Measurements from ENCODE around the gene CACNA1C.

Gene CACNA1C

DNA sequence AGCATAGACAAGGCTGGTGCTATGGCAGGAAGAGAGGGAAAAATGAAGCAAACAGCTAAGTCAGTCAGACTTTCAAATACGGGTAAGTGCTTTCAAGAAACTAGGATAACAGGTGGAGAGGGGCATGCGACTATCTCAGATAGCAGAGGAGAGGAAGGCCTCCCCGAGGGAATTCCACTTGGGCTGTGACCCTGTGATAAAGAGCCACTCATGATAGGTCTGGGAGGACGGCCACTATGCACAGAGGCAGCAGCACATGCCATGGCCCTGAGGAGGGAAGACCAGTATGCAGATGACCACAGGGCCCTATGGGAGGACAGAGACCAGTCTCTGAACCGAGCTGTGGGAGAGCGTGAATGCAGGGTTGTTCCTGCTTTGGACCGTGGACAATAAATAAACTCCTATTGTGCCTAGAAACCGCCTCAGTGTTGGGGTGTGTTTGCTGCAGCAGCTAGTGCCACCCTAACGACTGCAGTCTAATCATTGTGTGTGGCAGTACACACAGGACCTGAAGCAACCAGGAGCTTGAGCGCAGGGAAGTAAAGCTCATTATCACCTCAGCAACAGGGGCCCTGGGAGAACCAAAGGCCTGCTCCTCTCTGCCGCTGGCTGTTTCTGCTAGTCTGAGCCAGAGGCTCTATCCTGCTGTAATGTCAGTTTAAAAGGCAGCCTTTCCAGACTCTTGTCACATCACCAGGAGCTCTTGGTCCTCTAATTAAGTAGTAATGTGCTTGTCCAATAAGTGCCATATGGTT, 119.1 kb downstream of the CACNA1C start:
- no peak for DNase-seq (ENCODE audit: low read depth)

DNA sequence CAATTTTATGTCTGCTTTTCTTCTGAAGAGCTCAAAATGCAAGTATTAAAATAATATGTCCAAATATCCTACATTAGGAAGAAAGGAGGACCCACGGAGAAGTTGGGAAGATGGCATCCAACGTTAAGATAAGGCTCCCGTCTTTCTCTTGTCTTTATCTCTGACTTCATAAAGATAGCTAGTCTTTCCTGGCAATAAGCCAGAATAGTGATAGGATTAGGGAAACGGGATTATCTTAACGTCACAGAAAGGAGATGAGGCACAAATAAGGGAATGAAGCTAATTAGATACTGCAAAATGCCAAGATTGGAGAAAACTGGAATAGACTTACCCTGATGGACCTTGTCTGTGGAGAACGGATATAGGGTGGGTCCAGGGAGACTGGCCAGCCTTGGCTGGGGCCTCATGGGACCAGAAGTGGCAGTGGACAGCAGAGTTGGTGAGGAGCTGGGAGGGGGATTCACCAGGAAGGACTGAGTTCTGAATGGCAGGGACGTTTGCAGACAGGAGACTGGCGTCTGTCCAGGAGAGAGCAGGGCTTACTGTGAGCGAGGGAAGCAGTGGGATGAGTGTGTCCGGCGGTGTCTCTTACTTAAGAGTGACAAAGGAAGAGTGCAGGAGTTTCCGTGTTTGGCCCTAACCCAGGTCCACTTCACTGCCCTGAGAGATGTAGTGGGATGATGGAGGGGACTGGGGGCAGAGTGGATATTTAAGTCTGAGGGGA, 119.9 kb downstream of the CACNA1C start:
- no peak for DNase-seq (ENCODE audit: low read depth)

DNA sequence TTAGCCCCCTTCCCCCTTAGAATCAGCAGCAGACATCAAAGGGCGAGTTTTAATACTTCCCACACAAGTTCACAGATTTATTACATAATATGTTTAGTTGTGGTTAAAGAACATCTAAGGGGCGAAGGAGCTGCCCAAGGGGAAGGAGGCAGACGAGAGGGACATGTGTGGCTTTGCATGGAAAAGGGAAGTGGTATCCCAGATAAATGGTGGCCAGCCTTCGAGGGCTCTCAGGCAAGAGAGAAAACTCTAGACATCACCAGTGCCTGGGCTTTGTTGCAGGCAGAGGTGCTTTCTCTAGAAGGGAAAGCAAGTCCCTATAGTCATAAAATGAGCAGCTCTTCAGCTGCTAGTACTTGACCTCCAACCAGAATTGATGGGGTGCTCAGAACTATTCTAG, 121.2 kb downstream of the CACNA1C start:
- no peak for DNase-seq (ENCODE audit: low read depth)

DNA sequence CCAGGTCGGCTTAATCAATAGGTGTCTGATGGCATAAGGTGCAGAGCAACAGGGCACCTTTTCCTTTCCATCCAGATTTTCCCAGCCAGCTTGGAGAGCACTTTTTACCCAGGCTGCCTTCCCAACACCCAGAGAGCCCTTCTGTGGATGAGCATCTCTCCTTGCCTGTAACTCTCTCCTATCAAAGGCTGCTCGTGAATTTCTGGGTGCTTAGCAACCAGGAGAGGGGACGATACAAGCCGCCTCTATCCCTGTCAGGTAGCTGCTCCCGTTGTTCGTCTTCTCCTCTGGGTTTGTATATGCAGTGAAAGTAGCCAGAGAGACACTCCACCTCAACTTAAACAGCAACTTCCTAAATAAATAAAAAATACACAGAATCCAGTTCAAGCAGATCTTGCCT, 124.2 kb downstream of the CACNA1C start:
- no peak for DNase-seq (ENCODE audit: low read depth)

DNA sequence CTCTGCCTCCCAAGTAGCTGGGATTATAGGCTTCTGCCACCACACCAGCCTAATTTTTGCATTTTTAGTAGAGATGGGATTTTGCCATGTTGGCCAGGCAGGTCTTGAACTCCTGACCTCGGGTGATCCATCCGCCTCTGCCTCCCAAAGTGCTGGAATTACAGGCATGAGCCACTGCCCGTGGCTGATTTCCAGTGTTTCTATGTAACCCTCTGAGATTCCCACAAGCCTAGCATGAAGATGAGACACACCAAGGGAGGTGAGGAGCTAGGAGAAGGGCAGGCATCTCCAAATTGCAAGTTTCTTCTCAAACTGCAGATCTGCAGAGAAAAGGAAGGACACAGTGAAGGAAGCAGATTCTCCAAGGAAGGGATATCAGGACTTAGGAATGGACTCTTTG, 125.0 kb downstream of the CACNA1C start:
- DNase-seq (ENCODE audit: low read depth): no peak

DNA sequence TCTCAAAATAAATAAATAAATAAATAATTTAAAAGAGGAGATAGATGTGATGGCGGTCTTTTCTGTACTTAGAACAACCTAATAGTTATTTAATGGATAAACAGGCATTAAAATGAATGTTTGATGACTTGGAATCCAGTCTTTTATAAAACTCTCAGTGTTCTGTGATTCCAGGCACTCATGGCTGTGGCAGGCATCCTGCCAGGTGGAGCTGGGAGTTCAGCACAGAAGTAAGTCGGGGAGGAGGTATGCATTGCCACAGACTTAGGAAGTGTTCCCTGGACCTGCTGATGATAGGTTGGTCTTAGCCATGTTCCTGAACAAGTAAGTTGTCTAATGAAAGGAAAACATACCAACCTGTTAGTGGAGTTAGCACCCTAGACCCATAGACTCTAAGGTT, 126.3 kb downstream of the CACNA1C start:
- no peak for DNase-seq (ENCODE audit: low read depth)

DNA sequence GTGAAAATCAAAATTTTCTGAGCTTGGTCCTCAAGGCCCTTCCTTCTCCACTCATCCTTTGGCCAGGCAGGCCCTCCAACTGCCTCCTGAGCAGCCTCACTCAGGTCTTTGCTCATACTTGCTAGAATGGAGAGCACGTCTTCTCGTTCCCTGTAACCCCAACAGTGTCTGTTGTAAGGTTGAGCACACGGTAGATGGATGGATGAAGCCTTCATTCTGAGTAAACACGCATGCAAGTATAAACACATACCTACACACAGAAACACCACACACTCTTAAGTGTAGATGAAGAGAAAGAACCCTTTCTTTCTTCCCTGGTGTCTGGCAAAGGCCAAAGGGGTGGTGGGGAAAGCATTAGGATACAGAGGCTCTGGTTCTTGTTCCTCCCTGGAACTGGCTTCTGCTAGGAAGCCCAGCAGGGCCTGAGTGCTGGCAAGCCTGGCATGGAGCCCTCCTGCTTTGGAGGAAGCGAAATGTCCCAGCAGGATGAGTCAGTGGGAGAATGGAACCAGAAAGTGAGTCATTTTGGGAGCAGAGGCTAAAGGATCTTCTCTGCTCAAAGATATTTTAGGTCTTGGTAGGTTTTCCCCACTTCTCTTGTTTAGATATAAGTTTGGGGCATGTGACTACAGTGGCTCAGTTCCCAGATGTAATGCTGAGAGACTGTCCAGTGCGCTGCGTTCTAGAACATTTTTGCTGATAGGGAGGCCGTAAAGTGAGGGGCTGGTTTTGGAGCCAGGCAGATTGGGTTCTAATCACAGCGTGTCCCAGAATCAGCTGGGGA, 127.4 kb downstream of the CACNA1C start:
- DNase-seq (ENCODE audit: low read depth): no peak

DNA sequence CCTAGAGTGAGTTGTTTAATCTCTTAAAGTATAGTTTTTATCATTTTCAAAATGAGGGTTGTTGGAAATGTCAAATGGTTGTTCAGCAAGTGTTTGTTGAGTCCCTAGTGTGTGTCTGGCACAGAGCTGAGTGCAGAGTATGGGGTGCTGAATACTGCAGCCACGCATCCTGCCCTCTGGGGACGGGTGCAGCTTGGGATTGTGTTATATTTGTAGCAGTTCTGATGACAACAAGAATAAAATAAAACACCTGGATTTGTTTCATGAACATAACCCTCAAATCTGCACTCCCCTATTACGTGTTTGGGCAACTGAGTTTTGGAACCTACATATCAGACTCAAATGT, 127.9 kb downstream of the CACNA1C start:
- no peak for DNase-seq (ENCODE audit: low read depth)

DNA sequence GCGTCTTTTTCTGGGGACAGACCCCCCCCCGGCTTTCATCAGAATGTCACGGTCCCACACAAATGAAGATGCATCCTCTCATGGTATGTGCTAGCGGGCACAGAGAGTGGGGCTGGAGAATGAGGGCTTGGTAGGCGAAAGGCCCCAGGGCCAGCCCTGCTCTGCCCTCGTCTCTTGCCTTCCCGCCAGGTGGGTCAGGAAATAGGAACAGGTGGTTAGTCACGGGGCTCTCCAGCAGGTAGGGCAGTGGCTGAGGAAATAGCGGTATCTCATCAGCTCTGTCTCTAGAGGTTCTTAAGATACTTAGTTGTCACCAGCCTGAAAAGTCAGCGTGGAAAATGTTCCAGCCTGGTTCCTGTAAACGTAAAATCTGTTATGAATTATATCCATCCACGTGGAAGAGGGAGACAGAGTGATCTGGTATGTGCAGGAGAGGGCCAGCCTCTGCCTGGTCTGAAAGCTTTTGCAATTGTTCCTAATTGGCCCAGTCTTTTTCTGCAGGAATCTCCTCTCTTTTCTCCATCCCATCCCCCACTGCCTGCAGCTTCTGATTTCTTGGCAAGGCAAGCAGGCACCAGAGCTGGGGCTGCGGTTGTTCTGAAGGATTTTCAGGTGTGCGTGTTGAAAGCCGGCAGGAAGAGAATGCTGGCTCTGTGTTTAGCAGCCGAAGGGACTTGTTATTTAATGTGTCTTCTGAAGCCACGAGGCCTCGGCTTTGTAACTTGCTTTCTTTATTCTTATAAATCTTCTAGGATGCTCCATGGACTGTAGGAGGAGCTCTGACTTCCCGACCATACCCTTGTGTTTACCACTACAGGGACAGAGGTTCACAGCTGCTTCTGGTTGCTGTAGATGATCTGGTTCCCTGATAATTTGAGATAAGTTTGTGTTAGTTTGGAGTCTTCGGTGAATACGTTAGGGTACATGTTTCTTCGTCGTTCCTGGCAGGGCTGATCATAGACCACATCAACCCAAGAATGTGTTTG, 131.1 kb downstream of the CACNA1C start:
- no peak for DNase-seq (ENCODE audit: low read depth)

DNA sequence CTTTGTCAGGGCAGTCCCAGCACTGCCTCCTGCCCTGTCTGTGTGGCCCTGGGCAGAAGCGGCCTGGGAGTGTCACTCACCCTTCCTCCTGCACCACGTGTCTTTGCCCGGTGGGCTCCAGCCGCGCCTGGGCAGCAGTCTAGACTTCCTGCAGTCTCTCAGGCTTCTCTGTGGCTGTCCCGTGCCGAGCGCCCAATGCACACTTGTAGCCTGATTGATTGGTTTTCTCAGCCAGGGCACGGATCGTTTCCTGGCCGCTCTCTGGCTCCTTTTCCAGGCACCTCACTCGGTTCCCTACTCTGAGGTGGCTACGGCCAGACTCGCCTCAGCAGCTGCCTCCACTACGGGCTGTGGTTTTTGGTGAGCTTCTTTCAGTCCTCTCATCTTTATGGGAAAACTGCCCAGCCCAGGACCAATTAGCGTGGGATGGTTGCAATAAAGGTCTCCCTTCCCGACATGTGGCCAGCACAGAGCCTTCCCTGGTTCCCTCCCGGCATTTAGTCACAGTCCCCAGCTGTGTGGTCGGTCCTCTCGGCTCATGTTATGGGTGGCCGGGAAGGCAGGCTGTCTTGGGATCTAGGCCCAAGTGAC, 133.1 kb downstream of the CACNA1C start:
- no peak for DNase-seq (ENCODE audit: low read depth)

DNA sequence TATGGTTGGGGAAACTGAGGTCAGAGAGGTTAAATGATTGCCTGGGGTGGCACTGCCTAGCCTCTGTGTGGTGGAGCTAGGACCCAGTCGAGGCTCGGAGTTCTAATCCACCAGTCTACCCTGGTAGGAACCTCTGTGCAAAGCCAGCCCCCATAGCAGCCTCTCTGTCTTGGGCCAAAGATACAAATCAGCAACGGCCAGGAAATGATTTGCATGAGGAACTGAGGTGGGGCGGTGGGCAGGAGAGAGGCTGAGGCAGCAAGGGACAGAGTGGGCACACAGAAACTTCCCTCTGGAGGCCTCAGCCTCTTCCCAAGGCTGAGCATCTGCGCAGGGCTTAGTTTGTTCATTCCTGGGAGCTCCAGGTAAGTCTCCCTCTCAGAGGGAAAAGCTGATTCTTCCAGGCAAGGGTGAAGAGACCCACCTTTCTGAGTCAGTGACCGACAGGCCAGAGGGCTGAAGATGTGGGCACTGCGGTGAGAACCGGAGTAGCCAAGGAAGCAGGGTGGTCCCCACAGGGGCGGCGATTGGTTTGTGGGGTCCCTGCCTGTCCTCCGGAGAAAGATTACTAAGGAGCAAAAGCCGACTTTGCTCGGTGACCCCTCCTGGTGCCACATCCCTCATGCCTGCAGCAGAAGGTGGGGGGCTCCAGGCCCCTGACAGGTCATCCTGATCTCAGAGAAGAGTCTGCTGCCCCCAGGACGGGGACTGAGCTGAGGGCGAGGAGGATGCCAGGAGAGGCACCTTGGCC, 134.6 kb downstream of the CACNA1C start:
- no peak for DNase-seq (ENCODE audit: low read depth)

DNA sequence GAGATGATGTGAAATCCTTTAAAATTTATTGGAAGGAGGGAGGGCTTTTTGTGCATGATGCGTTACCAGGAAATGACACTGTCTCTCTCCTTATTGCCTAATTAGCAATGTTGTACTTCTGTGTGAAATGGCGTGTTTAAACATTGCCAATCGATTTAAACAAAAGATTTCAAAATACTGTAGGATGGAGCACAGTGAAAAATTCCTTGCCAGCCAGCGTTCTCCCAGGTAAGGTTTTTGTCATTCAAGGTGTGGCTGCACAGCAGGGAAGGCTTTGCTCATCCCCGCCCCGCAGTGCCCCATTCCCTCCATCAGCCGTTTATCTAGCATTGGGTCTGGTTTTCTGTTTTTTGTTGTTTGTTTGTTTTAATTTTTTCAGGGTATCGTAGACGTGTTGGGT, 137.3 kb downstream of the CACNA1C start:
- DNase-seq (ENCODE audit: low read depth): no peak

DNA sequence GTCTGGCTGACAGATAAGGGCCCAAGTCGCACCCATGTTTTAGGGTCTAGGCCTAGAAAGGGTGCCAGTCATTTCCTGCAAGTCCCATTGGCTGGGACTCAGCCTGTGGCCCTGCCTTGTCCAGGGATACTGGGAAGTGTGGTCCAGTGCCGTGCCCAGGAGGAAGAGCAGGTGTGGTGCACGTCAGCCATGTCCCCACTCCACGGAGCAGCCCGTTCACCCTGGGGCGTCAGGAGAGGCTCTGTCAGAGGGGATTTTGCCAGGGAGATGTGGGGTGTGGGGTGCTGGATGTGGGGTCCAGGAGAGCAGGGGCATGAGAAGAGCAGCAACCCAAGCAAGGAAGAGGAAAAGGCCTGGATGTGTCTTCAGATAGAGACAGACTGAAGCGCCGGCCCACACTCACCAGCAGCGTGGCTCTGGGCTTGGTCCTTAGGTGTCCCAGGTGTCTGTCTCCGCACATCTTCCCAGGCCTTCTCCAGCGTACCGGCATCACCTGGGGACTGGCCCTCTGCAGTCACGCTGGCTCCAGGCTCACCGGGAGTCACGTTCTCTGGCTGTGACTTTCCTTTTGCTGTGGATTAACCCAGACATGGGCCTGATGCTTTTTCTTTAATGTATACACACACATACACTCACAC, 138.2 kb downstream of the CACNA1C start:
- DNase-seq (ENCODE audit: low read depth): no peak

DNA sequence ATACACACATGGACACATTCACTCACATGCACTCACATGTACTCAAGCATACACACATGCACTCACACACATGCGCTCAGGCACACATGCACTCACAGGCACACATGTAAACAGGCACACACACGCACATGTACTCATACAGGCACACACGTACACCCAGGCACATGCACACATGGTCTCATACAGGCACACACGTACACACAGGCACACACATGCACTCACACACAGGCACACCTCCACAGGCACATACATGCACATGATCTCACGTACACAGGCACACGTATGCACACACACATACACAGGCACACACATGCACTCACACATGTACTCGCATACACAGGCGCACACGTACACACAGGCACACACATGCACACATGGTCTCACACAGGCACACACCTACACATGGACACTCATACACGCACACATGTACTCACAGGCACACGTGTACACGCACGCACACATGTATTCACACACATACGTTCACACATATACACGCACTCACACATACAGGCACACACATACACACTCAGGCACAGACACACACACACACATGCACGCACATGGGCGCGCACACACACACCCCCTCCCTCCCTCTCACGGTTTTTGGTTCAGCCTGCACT, 138.9 kb downstream of the CACNA1C start:
- no peak for DNase-seq (ENCODE audit: low read depth)

DNA sequence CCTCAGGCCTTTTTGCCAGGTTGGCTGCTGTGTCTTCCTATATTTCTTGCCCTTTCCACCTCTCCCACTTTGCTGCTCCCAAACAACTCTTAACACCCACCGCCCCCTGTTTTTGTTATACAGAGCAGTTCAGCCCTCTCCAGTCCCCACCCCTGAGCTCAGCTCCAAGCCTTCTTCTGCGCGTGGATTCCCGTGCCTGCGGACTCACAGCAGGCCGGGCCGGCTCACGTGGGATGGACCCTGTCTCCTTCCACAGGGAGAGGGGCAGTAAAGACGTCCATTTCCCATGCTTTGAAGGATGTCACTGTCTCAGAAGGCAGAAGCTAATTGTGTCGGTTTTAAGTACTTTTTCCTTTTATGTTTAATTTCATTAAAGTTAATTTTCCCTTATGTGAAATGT, 139.4 kb downstream of the CACNA1C start:
- DNase-seq (ENCODE audit: low read depth): no peak

DNA sequence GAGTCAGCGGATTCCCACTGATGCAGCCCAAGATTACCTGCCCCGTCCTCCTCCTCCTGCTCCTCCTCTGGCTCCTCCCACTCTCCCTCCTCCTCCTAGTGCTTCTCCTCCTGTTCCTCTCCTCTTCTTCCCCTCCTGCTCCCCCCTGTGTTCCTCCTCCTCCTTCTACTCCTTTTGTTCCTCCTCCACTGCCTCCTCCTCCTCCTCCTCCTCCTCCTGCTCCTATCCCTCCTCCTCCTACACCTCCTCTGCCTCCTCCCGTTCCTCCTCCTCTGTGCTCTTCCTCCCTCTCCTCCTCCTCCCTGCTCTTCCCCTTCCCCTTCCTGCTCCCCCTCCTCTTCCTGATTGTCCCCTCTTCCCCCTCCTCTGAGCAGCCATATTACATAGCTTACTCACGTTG, 141.3 kb downstream of the CACNA1C start:
- no peak for DNase-seq (ENCODE audit: low read depth)

DNA sequence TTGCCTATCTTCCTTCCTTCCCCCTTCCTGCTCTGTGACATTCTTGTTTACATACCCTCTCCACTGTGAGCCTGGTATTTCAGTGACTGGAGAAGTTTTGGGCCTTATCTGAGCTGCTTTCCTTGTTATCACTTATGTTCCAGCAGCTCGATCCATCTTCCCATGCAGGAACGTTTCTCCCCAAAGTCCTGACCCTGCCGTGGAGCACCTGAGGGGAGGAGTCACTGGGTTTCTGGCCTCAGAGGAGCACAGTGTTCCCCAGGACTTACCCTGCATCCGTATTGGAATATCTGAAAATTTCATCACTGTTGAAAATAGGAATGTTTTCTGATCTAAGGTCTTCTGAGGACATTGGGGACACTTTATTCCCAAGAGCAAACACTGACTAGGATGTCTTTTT, 141.8 kb downstream of the CACNA1C start:
- DNase-seq (ENCODE audit: low read depth): no peak

DNA sequence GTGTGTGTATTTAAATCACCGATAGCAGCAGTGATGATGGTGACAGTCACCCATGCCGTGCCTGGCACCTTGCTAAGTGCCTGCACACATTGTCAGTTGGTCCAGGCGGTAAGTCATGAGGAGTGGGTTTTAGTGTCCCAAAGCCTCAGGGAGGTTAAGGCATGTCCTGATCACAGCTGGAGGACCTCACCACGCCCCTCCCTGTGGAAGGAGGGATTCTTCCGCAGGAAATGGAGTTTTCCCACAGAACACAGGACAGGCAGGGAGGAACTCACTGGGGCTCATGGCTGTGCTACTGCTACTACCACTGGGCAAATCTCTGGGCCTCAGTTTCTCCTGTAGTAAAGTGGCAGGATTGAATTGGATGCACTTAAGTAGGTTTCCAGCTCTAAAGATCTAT, 142.3 kb downstream of the CACNA1C start:
- DNase-seq (ENCODE audit: low read depth): no peak

DNA sequence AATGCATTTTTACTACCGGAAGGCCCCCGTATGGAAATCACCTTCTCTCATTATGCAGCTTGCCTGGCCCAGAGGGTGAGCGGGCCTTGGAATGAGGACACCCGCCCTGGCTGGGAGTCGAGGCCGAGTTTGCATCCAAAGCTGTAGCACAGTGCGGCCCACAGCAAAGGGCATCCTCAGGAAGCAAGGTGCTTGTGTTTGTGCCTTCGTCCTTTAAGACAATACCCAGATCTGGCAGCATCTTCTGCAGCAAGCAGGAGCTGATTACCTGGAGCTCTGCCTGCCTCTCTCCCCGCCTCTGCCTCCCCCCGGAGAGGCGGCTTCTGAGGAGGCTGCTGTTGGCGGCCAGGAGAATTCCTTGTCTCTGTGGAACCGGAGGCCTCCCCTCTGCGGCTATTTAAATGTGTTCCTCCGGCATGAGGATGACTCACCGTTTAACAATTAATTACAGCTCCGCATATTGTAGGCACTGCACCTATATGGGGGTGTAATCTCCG, 145.3 kb downstream of the CACNA1C start:
- DNase-seq (ENCODE audit: low read depth): no peak

DNA sequence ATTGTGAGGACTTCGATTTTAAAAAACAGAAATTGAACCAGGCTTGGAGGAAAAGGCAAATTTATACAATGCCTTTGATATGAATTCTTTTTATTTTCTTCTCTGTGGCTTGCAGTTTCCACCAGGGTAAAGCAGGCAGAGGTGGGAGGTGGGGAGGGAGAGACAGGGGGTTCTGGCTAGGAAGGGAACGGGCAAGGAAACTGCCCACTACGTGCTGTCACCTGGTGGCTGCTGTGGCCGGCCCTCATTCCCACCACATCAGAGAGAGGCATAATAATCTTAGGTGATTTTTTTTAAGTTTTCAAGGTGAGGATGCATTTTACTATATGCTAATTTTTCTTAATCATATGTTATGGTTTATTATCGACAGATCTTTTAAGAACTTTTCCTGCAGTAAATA, 145.8 kb downstream of the CACNA1C start:
- DNase-seq (ENCODE audit: low read depth): no peak
